ENCODE data around the gene CD3G.
A peak's percentile ranks its signal among the peaks of the same experiment; 100 is the strongest.
"Not testable (repeated sequence)": the region's sequence is repeated elsewhere in the genome, so short reads cannot be mapped to it uniquely, and the experiment has no call there.

Gene CD3G

DNA sequence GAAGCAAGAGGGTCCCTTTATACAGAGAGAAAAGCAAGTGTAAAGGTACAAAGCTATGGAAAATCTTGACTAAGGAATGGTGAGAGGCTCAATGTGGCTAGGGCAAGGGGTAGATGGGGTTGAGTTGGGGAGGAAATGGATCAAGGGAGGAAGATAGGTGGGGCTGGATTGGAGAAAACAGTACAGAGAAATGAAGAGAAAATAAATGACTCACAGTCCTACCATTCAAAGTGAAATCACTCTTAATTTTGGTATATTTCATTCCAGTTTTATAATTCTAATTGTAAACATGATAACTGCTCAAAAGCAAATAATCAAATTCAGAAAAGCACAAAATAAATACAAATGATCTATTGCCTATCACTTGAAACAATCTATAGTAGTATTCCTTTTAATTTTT lies 31.8 kb downstream of the CD3G start:
- no peak for DNase-seq (ENCODE audit: low read depth in 2 of 3, low spot score in 1 of 3)

DNA sequence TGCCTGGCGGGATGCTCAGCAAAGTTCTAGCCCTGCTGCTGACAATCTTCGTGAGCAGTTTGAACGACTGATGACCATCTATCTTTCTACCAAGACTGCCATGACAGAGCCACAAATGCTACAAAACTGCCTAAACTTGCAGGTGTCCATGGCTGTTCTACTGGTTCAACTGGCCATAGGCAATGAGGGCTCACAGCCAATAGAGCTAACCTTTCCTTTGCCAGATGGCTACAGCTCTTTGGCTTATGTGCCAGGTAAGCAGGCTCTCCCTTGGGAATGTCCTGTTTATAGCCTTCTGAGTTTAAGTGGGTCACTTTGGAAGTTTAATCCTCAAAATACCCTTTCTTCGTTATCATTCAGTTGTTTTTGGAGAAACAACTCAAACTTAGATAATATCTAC lies 35.4 kb downstream of the CD3G start:
- no peak for DNase-seq (ENCODE audit: low read depth in 2 of 3, low spot score in 1 of 3)

DNA sequence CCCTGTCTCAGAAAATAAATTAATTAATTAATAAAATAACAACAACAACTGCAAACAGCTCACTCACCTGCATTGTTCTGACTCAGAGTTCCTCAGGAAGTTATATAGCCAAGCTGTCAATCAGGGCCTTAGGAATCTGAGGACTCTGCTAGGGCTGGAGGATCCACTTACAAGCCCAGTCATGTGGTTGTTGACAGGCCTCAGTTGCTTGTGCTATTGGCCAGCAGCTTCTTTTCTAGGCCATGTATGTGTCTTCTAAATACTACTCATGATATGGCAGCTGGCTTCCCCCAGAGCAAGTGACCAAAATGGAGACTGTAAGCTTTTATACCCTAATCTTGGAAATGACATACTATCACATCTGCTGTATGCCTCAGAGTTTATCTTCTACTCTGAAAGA lies 36.4 kb downstream of the CD3G start:
- DNase-seq (ENCODE audit: low read depth in 2 of 3, low spot score in 1 of 3), result no peak

DNA sequence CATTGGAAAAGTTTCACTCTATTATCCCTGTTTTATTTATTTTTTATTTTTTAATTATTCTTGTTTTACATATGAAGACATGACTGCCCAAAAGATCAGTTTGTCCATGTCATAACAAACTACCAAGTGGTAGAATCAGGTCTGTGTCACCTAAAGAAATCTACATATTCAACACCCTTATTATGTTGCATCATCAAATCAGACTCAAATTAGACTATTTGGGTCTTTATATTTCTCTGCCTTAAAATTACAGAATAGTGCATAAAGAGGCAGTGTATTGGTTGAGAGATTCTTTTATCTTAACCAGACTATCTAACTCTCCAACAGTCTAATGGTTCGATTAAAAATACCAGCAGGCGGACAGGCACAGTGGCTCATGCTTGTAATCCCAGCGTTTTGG lies 38.8 kb downstream of the CD3G start:
- DNase-seq (ENCODE audit: low read depth in 2 of 3, low spot score in 1 of 3), result no peak

DNA sequence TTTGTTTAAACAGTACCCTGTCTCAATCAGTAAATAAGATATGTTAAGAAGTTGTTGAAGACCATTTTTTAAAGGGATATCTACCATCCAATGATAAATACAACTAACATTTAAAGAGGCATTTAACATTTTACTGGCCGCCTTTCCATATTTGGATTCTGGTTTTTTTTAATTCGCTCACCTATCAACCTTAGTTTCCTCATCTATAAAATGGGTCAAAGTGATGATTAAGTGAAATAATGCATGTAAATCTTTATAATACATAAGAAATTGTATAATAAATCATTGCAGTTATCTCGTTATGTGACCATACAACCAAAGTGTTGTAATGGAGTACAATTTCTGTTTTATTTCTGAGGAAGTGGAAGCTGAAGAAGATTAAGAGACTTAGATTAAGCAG lies 39.5 kb downstream of the CD3G start:
- no peak for DNase-seq (ENCODE audit: low read depth in 2 of 3, low spot score in 1 of 3)

DNA sequence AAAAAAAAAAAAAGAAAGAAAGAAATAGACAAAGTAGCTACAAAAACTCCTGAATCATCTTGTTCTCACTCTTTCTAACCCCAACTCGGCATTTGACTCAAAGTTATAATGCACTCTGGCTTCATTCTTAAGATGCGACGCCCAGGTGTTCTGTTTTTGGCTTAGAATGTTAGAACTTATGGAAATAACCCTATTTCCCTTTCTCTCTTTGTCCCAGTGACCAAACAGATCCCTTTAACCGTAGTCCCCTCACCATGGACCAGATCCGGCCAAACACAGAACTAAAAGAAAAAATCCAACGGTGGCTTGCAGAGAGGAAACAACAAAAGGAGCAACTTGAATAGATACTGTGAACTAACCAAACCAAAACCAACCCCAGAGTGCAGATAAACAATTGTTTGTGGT lies 52.0 kb downstream of the CD3G start:
- no peak for DNase-seq (ENCODE audit: low read depth in 2 of 3, low spot score in 1 of 3)

DNA sequence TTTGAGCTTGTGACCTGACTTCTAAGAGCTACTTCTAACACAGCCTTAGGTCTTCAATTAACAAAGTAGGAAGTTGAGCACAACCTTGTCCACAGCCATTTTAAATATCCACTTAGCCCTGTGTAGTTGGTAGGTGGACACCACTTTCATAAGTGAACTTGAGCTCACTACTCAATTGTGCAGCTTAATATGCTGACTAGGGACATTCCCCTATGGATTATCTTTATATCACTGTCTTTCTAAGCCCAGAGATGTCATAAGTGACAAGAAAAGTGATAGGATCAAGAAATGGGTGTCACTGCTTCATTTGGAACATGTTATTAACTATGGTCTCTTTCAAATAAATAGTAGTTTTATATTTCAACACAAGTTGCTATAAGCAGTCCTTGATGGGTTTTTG lies 53.3 kb downstream of the CD3G start:
- no peak for DNase-seq (ENCODE audit: low read depth in 2 of 3, low spot score in 1 of 3)

DNA sequence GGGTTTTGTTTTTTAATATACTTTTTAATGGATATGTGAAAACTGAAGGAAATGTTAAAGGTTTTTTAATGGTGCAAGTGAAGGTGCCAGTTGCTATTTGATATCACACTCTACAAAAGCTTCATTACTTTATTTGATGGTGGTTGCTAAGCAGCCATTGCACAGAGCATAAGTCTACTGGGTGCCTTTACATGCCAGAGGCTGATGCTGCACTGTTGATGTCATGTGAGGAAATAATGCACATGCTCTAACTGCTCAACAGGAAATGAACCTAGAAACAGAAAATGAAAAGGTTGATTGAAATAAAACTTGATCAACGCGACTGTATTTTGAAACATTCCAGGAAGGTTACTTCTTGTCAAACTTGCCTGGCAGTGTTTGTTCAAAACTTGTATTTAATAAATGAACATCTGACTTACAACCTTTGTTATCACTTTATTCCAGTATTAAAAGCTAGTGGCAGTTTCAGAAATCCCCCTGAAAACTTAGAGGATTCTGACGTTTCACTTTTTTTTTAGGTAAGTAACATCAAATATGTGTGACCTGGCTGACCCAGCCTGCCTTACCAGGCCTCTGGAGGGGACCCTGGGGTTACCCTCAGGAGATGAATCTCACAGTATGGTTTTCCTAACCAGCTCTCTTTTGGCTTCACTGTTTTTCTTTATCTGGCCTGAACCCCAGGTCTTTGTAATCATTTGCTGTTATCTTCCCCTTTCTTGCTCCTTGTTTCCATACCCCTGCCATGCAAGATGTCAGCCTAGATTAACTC lies 54.8 kb downstream of the CD3G start:
- peak in 2 of 3 donors; percentile 28 to 40 for DNase-seq (ENCODE audit: low read depth in 2 of 3, low spot score in 1 of 3)

DNA sequence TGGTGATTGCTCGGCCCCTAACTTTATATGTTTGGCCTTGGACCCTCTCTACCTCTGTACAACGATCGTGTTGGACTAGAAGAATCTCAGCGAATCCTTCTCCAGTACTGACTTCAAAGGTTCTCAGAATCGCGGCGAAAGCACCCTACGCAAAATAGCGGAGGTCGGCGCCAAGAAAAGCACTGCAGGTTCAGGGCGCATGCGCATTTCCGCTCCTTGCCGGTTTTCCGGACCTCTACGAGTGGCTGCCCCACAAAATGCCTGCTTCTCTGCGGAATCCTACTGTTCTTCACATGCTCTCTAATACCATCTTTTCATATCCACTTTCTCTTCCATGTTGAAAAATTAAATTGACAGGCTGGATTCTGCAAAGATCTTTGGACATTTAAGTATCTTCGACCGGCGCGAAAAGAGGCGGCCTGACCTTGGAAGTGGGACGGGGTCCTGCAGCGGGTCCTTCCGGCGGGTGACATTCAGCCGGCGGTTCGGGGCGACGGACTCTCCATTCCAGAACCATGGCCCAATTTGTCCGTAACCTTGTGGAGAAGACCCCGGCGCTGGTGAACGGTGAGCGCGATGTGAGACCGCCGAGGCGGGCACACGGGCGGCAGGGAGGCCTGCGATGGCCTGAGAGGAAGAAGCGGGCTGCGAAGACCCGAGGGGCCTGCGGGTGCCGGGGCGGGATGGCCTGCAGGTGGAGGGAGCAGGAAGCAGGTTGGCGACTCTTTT lies 57.2 kb downstream of the CD3G start, which contains the start of gene ATP5MG:
Gene ATP5MG, plus strand, starts transcription at position 456 of the 729 bp plus-strand sequence. Its CDS starts 60 bp downstream, at position 516.
- DNase-seq (ENCODE audit: low read depth in 2 of 3, low spot score in 1 of 3), result peak; percentile 89 to 90 (median 89)

DNA sequence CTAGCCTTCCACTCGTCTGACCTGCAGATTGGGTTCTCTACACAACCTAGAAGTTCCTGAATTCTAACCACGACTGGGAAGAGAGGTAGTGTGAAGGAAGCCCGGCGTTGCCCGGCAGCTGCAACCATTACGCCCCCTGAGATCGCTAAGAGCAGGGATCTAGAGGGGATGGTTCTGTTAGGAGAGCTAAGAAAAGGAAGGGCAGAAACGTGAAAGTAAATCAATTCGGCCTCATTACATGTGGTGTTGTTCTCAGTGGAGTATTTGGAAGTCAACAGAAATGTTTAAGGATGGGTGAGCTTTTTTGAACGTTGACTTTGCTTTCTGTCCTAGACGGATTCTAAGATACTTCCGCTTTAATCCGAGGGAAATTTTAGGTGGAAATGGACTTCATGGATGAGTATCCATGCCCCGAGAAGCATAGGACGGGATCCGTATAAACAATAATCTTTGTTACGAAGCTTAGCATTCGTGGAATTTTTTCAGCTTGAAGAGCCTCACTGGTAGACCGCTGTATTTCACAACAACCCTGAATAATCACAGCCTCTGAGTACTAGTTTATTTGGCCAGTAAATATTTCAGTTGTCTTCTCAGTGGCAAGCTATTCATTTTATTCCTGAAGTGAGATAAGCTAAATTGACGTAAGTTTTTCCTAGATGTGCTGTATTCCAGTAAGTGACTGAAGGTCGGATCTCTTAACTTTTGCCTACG lies 57.9 kb downstream of the CD3G start:
- DNase-seq (ENCODE audit: low read depth in 2 of 3, low spot score in 1 of 3), result no peak

DNA sequence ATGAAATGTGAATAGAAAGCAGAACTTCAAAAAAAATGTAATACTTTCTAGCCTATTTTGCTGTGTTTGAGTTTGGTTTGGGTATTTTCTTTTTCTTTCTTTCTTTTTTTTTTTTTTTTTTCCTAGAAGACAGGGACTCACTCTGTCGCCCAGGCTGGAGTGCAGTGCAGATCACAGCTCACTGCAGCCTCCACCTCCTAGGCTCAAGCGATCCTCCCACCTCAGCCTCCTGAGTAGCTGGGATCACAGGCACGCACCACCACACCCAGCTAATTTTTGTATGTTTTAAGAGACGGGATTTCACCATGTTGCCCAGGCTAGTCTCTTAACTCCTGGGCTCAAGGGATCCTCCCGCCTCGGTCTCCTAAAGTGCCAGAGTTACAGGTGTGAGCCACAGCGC lies 58.5 kb downstream of the CD3G start:
- DNase-seq (ENCODE audit: low read depth in 2 of 3, low spot score in 1 of 3), result not testable (repeated sequence)
